ENCODE data around the gene HSPB9. TPM values are rescaled to one million over a fixed set of nuclear protein-coding genes. Genes with fewer than 3 reads are reported as not detected.

HSPB9 gene
- total RNA-seq, 2 donors from 2014 or later, result not detected

GRCh38 chr17:42104264-42104663 is 18.3 kb upstream of the HSPB9 start:
- Histone ChIP-seq H3K9me3 (no peaks in the 10 kb centered on the region), H3K4me3 (no peak overlapping the region), H3K27ac (no peak overlapping the region), H3K36me3 (no peaks in the 10 kb centered on the region), H3K4me1 (no peaks in the 10 kb centered on the region), H3K9ac (ENCODE audit: low read depth in 2 of 2, low read length in 2 of 2) (no peak overlapping the region), H3K27me3 (no peaks in the 10 kb centered on the region)
- intact Hi-C loops (cut with DNase I), result loop anchor here (5.0 kb wide), 2 partner anchors 37 to 77 kb away; no protein-coding TSS in a partner anchor
- no peak for DNase-seq
- TF ChIP-seq CTCF (IDR thresholded peaks at IDR 0.05), result no peak

- no peaks in the 10 kb centered on the region for H3K4me1 ChIP-seq
- no peak for TF ChIP-seq CTCF (IDR thresholded peaks at IDR 0.05)
- intact Hi-C loops (cut with DNase I), result no loop called here
- no peak overlapping the region for H3K27ac ChIP-seq
- H3K27me3 ChIP-seq, result no peaks in the 10 kb centered on the region
- no peak for DNase-seq
- no peak overlapping the region for H3K9ac ChIP-seq (ENCODE audit: low read depth in 2 of 2, low read length in 2 of 2)
- no peaks in the 10 kb centered on the region for H3K9me3 ChIP-seq
- H3K36me3 ChIP-seq, result no peaks in the 10 kb centered on the region
- no peak overlapping the region for H3K4me3 ChIP-seq
Measured at GRCh38 chr17:42106009-42106408, 16.6 kb upstream of the HSPB9 start.

DNA sequence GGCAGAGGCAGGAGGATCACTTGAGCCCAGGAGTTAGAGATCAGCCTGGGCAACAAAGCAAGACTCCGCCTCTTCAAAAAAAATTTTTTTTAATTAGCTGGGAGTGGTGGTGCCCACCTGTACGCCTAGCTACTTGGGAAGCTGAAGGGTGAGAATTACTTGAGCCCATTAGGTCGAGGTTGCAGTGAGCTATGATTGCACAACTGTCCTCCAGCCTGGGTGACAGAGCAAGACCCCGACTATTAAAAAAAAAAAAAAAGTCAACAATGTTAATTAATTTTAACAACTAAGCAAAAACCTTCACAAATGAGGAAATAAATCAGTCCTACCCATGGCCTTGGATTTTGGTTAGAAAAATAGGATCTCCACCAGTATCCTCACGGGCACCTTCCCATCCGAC is 15.5 kb upstream of the HSPB9 start:
- Histone ChIP-seq H3K27me3 (no peaks in the 10 kb centered on the region), H3K9ac (ENCODE audit: low read depth in 2 of 2, low read length in 2 of 2) (no peak overlapping the region), H3K36me3 (no peaks in the 10 kb centered on the region), H3K4me3 (peak overlapping the region; percentile 22), H3K4me1 (peaks cover 9% of the 10 kb centered on the region), H3K27ac (no peak overlapping the region), H3K9me3 (no peaks in the 10 kb centered on the region)
- intact Hi-C loops (cut with DNase I), result no loop called here
- DNase-seq, result no peak
- TF ChIP-seq CTCF (IDR thresholded peaks at IDR 0.05), result no peak

- intact Hi-C loops (cut with DNase I), result no loop called here
- no peak for TF ChIP-seq CTCF (IDR thresholded peaks at IDR 0.05)
- H3K27ac ChIP-seq, result no peak overlapping the region
- no peaks in the 10 kb centered on the region for H3K9me3 ChIP-seq
- no peak overlapping the region for H3K9ac ChIP-seq (ENCODE audit: low read depth in 2 of 2, low read length in 2 of 2)
- H3K27me3 ChIP-seq, result no peaks in the 10 kb centered on the region
- no peaks in the 10 kb centered on the region for H3K36me3 ChIP-seq
- peak overlapping the region; percentile 22 for H3K4me3 ChIP-seq
- peak; percentile 94 for DNase-seq
- peaks cover 12% of the 10 kb centered on the region for H3K4me1 ChIP-seq
Measured at GRCh38 chr17:42107597-42108576, 14.7 kb upstream of the HSPB9 start.

- Histone ChIP-seq H3K27ac (no peak overlapping the region), H3K4me1 (peaks cover 15% of the 10 kb centered on the region), H3K9ac (ENCODE audit: low read depth in 2 of 2, low read length in 2 of 2) (no peak overlapping the region), H3K27me3 (no peaks in the 10 kb centered on the region), H3K9me3 (no peaks in the 10 kb centered on the region), H3K4me3 (no peak overlapping the region), H3K36me3 (no peaks in the 10 kb centered on the region)
- no peak for DNase-seq
- intact Hi-C loops (cut with DNase I), result no loop called here
- no peak for TF ChIP-seq CTCF (IDR thresholded peaks at IDR 0.05)
Measured at GRCh38 chr17:42109086-42109485, 13.5 kb upstream of the HSPB9 start.

All from colonic mucosa (tissue), 4 donors.